ENCODE data around the gene F2. TPM values are rescaled to one million over a fixed set of nuclear protein-coding genes. Genes with fewer than 3 reads are reported as not detected.

The F2 gene
- total and polyA plus RNA-seq, 2 of the 13 experiments (the other 11 are each of a cell fraction or from before 2014, with no cell fraction given): 330 to 801 TPM

GRCh38 chr11:46700241-46701077 lies 18.6 kb upstream of the F2 start, which contains the start of the genes ARHGAP1 and ZNF408 (continued):
- TF ChIP-seq PATZ1 (CRISPR knock-in tag; IDR thresholded peaks at IDR 0.05): peak; percentile 72
- peak; percentile 71; the same call in 1 of the 2 replicates for TF ChIP-seq MXD4 (CRISPR knock-in tag; IDR thresholded peaks at IDR 0.05)
- TF ChIP-seq SALL1 (CRISPR knock-in tag; IDR thresholded peaks at IDR 0.05): peak; percentile 69
- TF ChIP-seq ZBTB10 (CRISPR knock-in tag; IDR thresholded peaks at IDR 0.05; ENCODE audit: borderline replicate concordance): no peak
- TF ChIP-seq HOXA3 (CRISPR knock-in tag; IDR thresholded peaks at IDR 0.05): peak; percentile 69
- TF ChIP-seq ZNF468 (CRISPR knock-in tag; IDR thresholded peaks at IDR 0.05): no peak
- TF ChIP-seq, protein P1, sequence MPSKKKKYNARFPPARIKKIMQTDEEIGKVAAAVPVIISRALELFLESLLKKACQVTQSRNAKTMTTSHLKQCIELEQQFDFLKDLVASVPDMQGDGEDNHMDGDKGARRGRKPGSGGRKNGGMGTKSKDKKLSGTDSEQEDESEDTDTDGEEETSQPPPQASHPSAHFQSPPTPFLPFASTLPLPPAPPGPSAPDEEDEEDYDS (CRISPR knock-in tag; IDR thresholded peaks at IDR 0.05): peak; percentile 85; the same call in 1 of the 2 replicates
- TF ChIP-seq, protein P2, sequence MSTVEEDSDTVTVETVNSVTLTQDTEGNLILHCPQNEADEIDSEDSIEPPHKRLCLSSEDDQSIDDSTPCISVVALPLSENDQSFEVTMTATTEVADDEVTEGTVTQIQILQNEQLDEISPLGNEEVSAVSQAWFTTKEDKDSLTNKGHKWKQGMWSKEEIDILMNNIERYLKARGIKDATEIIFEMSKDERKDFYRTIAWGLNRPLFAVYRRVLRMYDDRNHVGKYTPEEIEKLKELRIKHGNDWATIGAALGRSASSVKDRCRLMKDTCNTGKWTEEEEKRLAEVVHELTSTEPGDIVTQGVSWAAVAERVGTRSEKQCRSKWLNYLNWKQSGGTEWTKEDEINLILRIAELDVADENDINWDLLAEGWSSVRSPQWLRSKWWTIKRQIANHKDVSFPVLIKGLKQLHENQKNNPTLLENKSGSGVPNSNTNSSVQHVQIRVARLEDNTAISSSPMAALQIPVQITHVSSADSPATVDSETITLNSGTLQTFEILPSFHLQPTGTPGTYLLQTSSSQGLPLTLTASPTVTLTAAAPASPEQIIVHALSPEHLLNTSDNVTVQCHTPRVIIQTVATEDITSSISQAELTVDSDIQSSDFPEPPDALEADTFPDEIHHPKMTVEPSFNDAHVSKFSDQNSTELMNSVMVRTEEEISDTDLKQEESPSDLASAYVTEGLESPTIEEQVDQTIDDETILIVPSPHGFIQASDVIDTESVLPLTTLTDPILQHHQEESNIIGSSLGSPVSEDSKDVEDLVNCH (CRISPR knock-in tag; IDR thresholded peaks at IDR 0.05): no peak
- no peak for TF ChIP-seq NAIF1 (CRISPR knock-in tag; IDR thresholded peaks at IDR 0.05; ENCODE audit: borderline replicate concordance)
- peak; percentile 89; the same call in 1 of the 2 replicates for TF ChIP-seq ZXDC (CRISPR knock-in tag; IDR thresholded peaks at IDR 0.05)
- TF ChIP-seq PBX2 (CRISPR knock-in tag; IDR thresholded peaks at IDR 0.05): no peak
- TF ChIP-seq, protein P3, sequence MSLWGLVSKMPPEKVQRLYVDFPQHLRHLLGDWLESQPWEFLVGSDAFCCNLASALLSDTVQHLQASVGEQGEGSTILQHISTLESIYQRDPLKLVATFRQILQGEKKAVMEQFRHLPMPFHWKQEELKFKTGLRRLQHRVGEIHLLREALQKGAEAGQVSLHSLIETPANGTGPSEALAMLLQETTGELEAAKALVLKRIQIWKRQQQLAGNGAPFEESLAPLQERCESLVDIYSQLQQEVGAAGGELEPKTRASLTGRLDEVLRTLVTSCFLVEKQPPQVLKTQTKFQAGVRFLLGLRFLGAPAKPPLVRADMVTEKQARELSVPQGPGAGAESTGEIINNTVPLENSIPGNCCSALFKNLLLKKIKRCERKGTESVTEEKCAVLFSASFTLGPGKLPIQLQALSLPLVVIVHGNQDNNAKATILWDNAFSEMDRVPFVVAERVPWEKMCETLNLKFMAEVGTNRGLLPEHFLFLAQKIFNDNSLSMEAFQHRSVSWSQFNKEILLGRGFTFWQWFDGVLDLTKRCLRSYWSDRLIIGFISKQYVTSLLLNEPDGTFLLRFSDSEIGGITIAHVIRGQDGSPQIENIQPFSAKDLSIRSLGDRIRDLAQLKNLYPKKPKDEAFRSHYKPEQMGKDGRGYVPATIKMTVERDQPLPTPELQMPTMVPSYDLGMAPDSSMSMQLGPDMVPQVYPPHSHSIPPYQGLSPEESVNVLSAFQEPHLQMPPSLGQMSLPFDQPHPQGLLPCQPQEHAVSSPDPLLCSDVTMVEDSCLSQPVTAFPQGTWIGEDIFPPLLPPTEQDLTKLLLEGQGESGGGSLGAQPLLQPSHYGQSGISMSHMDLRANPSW (CRISPR knock-in tag; IDR thresholded peaks at IDR 0.05; ENCODE audit: borderline replicate concordance): peak; percentile 75; the same call in 1 of the 2 replicates
